Measurements from ENCODE around the gene SARS1.

DNA sequence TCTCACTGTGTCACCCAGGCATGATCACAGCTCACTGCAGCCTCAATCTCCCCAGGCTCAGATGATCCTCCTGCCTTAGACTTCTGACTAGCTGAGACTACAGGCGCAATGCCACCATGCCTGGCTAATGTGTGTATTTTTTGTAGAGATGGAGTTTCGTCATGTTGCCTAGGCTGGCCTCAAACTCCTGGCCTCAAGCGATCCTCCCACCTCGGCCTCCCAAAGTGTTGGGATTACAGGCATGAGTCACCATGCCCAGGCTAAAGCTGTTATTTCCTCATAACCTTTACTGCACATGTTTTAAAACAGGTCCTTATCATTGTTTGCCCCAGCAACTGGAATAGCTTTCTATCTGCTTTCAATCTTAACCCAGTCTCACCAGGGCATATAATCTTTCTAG lies 2.9 kb downstream of the SARS1 start:
- TF ChIP-seq, protein P1, sequence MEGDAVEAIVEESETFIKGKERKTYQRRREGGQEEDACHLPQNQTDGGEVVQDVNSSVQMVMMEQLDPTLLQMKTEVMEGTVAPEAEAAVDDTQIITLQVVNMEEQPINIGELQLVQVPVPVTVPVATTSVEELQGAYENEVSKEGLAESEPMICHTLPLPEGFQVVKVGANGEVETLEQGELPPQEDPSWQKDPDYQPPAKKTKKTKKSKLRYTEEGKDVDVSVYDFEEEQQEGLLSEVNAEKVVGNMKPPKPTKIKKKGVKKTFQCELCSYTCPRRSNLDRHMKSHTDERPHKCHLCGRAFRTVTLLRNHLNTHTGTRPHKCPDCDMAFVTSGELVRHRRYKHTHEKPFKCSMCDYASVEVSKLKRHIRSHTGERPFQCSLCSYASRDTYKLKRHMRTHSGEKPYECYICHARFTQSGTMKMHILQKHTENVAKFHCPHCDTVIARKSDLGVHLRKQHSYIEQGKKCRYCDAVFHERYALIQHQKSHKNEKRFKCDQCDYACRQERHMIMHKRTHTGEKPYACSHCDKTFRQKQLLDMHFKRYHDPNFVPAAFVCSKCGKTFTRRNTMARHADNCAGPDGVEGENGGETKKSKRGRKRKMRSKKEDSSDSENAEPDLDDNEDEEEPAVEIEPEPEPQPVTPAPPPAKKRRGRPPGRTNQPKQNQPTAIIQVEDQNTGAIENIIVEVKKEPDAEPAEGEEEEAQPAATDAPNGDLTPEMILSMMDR (IDR thresholded peaks at IDR 0.05): no peak
- TF ChIP-seq POLR2A (IDR thresholded peaks at IDR 0.05) (no peak), POLR2AphosphoS5 (IDR thresholded peaks at IDR 0.05) (no peak)

All from prostate gland (tissue), 2 donors.